Neural crest cell (in vitro differentiated cells): ENCODE results near the gene DOLPP1. TPM values are rescaled to one million over a fixed set of nuclear protein-coding genes. Genes with fewer than 3 reads are reported as not detected.

Experiments used
- DNase-seq: peaks from one replicate; pipeline ENCODE4 v3.0.0; 2021; ENCODE audit warnings: low read depth, mixed read lengths, low spot score
- H3K27ac Mint-ChIP-seq: one replicate; pipeline ENCODE4 v1.8.0; 2021; ENCODE audit warnings: mild to moderate bottlenecking, mixed read lengths; ENCODE audit not compliant: unreplicated experiment
- H3K27me3 Mint-ChIP-seq: 2 replicates; pipeline ENCODE4 v1.8.0; 2021; ENCODE audit warnings: low read depth, mild to moderate bottlenecking, mixed read lengths
- H3K36me3 Mint-ChIP-seq: 2 replicates; pipeline ENCODE4 v1.8.0; 2021; ENCODE audit warnings: low read depth, mild to moderate bottlenecking, mixed read lengths
- H3K4me1 Mint-ChIP-seq: 2 replicates; pipeline ENCODE4 v1.8.0; 2021; ENCODE audit warnings: mixed read lengths
- H3K4me3 Mint-ChIP-seq: one replicate; pipeline ENCODE4 v1.8.0; 2021; ENCODE audit warnings: mild to moderate bottlenecking, mixed read lengths
- H3K9me3 Mint-ChIP-seq: 2 replicates; pipeline ENCODE4 v1.8.0; 2021; ENCODE audit warnings: mixed read lengths
- CTCF ChIP-seq: fragments of 200-600 bp; sonication (generic); conservative IDR thresholded peaks from 2 replicates; pipeline ENCODE4 v1.5.0; 2021; ENCODE audit warnings: antibody characterized with exemption, mild to moderate bottlenecking
- total RNA-seq: library from RNA; stranded (reverse); gene quantifications from 2 replicates; pipeline ENCODE4 v1.2.1, GENCODE V29; 2021

Gene DOLPP1
- total RNA-seq, 1 donor from 2014 or later, result 43.1 TPM

- Mint-ChIP-seq H3K4me3 (no peak overlapping the region), H3K9me3 (no peaks in the 10 kb centered on the region), H3K36me3 (no peaks in the 10 kb centered on the region), H3K27ac (peak overlapping the region; percentile 35), H3K27me3 (no peaks in the 10 kb centered on the region), H3K4me1 (no peaks in the 10 kb centered on the region)
- no peak for DNase-seq
- TF ChIP-seq CTCF, result no peak
Measured at GRCh38 chr9:129059796-129060785, 20.8 kb upstream of the DOLPP1 start.

GRCh38 chr9:129060991-129061390 is 19.9 kb upstream of the DOLPP1 start:
- Mint-ChIP-seq H3K4me1 (no peaks in the 10 kb centered on the region), H3K36me3 (peaks cover 3% of the 10 kb centered on the region), H3K4me3 (no peak overlapping the region)

GRCh38 chr9:129063061-129063460 is 17.9 kb upstream of the DOLPP1 start:
- Mint-ChIP-seq H3K4me1 (no peaks in the 10 kb centered on the region), H3K4me3 (no peak overlapping the region), H3K27ac (no peak overlapping the region), H3K9me3 (no peaks in the 10 kb centered on the region), H3K27me3 (no peaks in the 10 kb centered on the region), H3K36me3 (peaks cover 3% of the 10 kb centered on the region)
- no peak for TF ChIP-seq CTCF
- no peak for DNase-seq

More at GRCh38 chr9:129060991-129061390, 19.9 kb upstream of the DOLPP1 start:
- no peaks in the 10 kb centered on the region for H3K27me3 Mint-ChIP-seq
- DNase-seq, result no peak
- no peak overlapping the region for H3K27ac Mint-ChIP-seq
- no peaks in the 10 kb centered on the region for H3K9me3 Mint-ChIP-seq
- no peak for TF ChIP-seq CTCF

- no peaks in the 10 kb centered on the region for H3K4me1 Mint-ChIP-seq
- H3K9me3 Mint-ChIP-seq, result no peaks in the 10 kb centered on the region
- H3K36me3 Mint-ChIP-seq, result peaks cover 3% of the 10 kb centered on the region
- DNase-seq, result no peak
- TF ChIP-seq CTCF, result no peak
- no peak overlapping the region for H3K27ac Mint-ChIP-seq
- H3K4me3 Mint-ChIP-seq, result no peak overlapping the region
- no peaks in the 10 kb centered on the region for H3K27me3 Mint-ChIP-seq
Measured at GRCh38 chr9:129064499-129064908, 16.4 kb upstream of the DOLPP1 start.

- H3K4me1 Mint-ChIP-seq, result peaks cover 4% of the 10 kb centered on the region
- H3K27ac Mint-ChIP-seq, result no peak overlapping the region
- peak overlapping the region; percentile 48 for H3K4me3 Mint-ChIP-seq
- no peaks in the 10 kb centered on the region for H3K9me3 Mint-ChIP-seq
- no peak for TF ChIP-seq CTCF
- peaks cover 3% of the 10 kb centered on the region for H3K36me3 Mint-ChIP-seq
- no peaks in the 10 kb centered on the region for H3K27me3 Mint-ChIP-seq
- DNase-seq, result no peak
Measured at GRCh38 chr9:129068110-129068509, 12.8 kb upstream of the DOLPP1 start.
